ENCODE data around the gene MAPK10.
"Not testable (repeated sequence)": the region's sequence is repeated elsewhere in the genome, so short reads cannot be mapped to it uniquely, and the experiment has no call there.

Gene MAPK10

GRCh38 chr4:86021671-86022070 lies 338.2 kb downstream of the MAPK10 start:
- not testable (repeated sequence) for H3K9me3 ChIP-seq (ENCODE audit: control insufficient read depth, insufficient read depth, low read length); H3K4me3 ChIP-seq (ENCODE audit: low read depth, low read length); H3K27ac ChIP-seq (ENCODE audit: low read depth, low read length)

DNA sequence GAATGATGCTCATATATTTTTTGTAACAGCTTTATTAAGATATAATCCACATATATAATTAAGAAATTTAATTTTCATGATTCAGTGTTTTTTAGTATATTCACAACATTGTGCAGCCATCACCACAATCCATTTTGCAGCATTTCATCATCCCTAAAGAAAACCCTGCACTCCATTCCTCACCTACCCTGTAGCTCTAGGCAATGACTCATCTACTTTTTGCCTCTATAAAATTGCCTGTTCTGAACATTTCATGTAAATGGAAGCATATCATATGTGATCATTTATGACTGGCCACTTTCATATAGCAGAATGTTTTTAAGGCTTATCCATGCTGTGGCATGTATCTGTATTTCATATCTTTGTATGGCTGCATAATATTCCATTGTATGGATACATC lies 339.9 kb downstream of the MAPK10 start:
- peaks cover 10% of the 10 kb centered on the region; the same call in 1 of the 2 replicates for H3K4me1 ChIP-seq (ENCODE audit: control insufficient read depth, insufficient read depth, low read length)

More at GRCh38 chr4:86021671-86022070, 338.2 kb downstream of the MAPK10 start:
- H3K36me3 ChIP-seq (ENCODE audit: control insufficient read depth, insufficient read depth, low read length); H3K27me3 ChIP-seq (ENCODE audit: control insufficient read depth, insufficient read depth, low read length); H3K9ac ChIP-seq (ENCODE audit: low read depth, low read length); H3K4me1 ChIP-seq (ENCODE audit: control insufficient read depth, insufficient read depth, low read length): not testable (repeated sequence)

DNA sequence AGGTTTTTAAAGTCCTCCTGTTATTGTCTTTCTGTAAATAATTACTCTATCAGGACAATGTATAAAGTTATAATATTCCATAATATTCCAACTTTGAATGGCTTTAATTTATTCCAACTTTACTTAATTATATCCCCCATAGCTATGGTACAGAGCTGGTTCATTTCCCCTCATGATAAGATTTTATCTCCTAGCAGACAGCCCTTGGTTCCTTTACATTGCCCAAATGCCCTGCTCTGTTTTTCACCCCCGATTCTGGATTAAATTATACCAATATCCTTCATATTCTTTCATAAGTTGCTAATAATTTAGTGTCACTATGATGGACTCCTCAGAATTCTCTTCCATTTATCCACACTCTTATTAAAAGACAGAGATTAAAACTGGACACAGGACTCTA lies 340.5 kb downstream of the MAPK10 start:
- no peak overlapping the region for H3K9ac ChIP-seq (ENCODE audit: low read depth, low read length)
- no peak overlapping the region for H3K27ac ChIP-seq (ENCODE audit: low read depth, low read length)
- no peaks in the 10 kb centered on the region for H3K36me3 ChIP-seq (ENCODE audit: control insufficient read depth, insufficient read depth, low read length)

More for the DNA sequence above, 339.9 kb downstream of the MAPK10 start:
- Histone ChIP-seq H3K27me3 (ENCODE audit: control insufficient read depth, insufficient read depth, low read length) (no peaks in the 10 kb centered on the region), H3K9me3 (ENCODE audit: control insufficient read depth, insufficient read depth, low read length) (no peaks in the 10 kb centered on the region), H3K27ac (ENCODE audit: low read depth, low read length) (no peak overlapping the region), H3K36me3 (ENCODE audit: control insufficient read depth, insufficient read depth, low read length) (no peaks in the 10 kb centered on the region), H3K4me3 (ENCODE audit: low read depth, low read length) (no peak overlapping the region), H3K9ac (ENCODE audit: low read depth, low read length) (no peak overlapping the region)

DNA sequence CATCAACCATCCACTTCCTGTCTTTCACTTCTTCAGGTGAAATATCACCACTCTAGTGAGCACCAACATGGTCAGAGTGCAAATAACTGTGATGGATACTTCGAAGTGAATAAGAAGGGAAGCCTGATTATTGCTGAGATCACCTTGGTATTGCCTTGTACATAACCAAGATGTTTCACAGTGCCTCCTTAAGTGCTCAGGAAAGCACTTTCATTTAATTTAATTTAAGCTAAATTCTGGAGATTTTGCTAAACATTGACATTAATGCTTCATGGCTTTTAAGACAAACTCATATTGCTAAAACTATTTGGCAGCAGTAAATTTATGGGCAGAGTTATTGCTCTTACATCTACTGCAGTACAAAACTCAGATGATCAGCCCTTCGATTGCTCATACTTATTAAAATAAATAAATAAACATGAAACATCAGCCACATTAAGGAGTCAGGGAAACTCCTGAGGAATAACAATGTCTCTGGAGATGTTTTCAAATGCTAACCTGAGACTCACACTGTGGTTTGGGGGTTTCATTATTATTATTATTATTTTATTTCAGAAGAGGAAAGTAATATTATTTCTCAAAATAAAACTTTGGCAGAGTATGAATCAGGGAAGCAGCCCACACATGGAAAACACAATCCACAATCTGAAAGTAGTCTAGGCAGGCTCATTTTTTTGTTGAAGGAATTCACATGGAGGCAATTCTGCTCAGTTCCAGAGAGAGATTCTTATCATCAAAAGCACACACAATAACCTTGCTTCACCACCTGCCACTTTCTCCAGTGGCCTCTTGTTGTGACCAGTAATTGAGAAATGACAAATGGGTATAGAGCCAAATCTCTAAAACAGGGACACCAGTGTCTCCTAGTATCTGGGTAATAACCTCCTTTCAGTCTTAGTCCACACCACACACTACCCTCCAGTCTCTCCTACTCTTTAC lies 344.2 kb downstream of the MAPK10 start:
- no peak overlapping the region for H3K9ac ChIP-seq (ENCODE audit: low read depth, low read length)
- H3K9me3 ChIP-seq (ENCODE audit: control insufficient read depth, insufficient read depth, low read length) = no peaks in the 10 kb centered on the region
- peaks cover 15% of the 10 kb centered on the region; the same call in 1 of the 2 replicates for H3K4me1 ChIP-seq (ENCODE audit: control insufficient read depth, insufficient read depth, low read length)
- no peak overlapping the region for H3K27ac ChIP-seq (ENCODE audit: low read depth, low read length)
- no peak overlapping the region for H3K4me3 ChIP-seq (ENCODE audit: low read depth, low read length)
- no peaks in the 10 kb centered on the region for H3K36me3 ChIP-seq (ENCODE audit: control insufficient read depth, insufficient read depth, low read length)
- no peaks in the 10 kb centered on the region for H3K27me3 ChIP-seq (ENCODE audit: control insufficient read depth, insufficient read depth, low read length)

More for the DNA sequence above, 340.5 kb downstream of the MAPK10 start:
- no peaks in the 10 kb centered on the region for H3K9me3 ChIP-seq (ENCODE audit: control insufficient read depth, insufficient read depth, low read length)
- no peaks in the 10 kb centered on the region for H3K27me3 ChIP-seq (ENCODE audit: control insufficient read depth, insufficient read depth, low read length)
- H3K4me3 ChIP-seq (ENCODE audit: low read depth, low read length) = no peak overlapping the region
- H3K4me1 ChIP-seq (ENCODE audit: control insufficient read depth, insufficient read depth, low read length) = peaks cover 14% of the 10 kb centered on the region; the same call in 1 of the 2 replicates

GRCh38 chr4:86014599-86014998 lies 345.3 kb downstream of the MAPK10 start:
- no peaks in the 10 kb centered on the region for H3K9me3 ChIP-seq (ENCODE audit: control insufficient read depth, insufficient read depth, low read length)
- H3K4me3 ChIP-seq (ENCODE audit: low read depth, low read length) = no peak overlapping the region
- H3K9ac ChIP-seq (ENCODE audit: low read depth, low read length) = no peak overlapping the region
- H3K36me3 ChIP-seq (ENCODE audit: control insufficient read depth, insufficient read depth, low read length) = no peaks in the 10 kb centered on the region
- H3K27me3 ChIP-seq (ENCODE audit: control insufficient read depth, insufficient read depth, low read length) = no peaks in the 10 kb centered on the region
- no peak overlapping the region for H3K27ac ChIP-seq (ENCODE audit: low read depth, low read length)
- peaks cover 15% of the 10 kb centered on the region; the same call in 1 of the 2 replicates for H3K4me1 ChIP-seq (ENCODE audit: control insufficient read depth, insufficient read depth, low read length)

- H3K9me3 ChIP-seq (ENCODE audit: control insufficient read depth, insufficient read depth, low read length) = no peaks in the 10 kb centered on the region
- no peak overlapping the region for H3K27ac ChIP-seq (ENCODE audit: low read depth, low read length)
- no peaks in the 10 kb centered on the region for H3K36me3 ChIP-seq (ENCODE audit: control insufficient read depth, insufficient read depth, low read length)
Observed at GRCh38 chr4:86013621-86014020, 346.2 kb downstream of the MAPK10 start.

GRCh38 chr4:86011117-86011516 lies 348.7 kb downstream of the MAPK10 start:
- H3K4me1 ChIP-seq (ENCODE audit: control insufficient read depth, insufficient read depth, low read length) = peaks cover 14% of the 10 kb centered on the region; the same call in 1 of the 2 replicates
- no peak overlapping the region for H3K27ac ChIP-seq (ENCODE audit: low read depth, low read length)
- H3K4me3 ChIP-seq (ENCODE audit: low read depth, low read length) = no peak overlapping the region
- no peaks in the 10 kb centered on the region for H3K27me3 ChIP-seq (ENCODE audit: control insufficient read depth, insufficient read depth, low read length)
- H3K36me3 ChIP-seq (ENCODE audit: control insufficient read depth, insufficient read depth, low read length) = no peaks in the 10 kb centered on the region
- H3K9ac ChIP-seq (ENCODE audit: low read depth, low read length) = no peak overlapping the region
- no peaks in the 10 kb centered on the region for H3K9me3 ChIP-seq (ENCODE audit: control insufficient read depth, insufficient read depth, low read length)

More at GRCh38 chr4:86013621-86014020, 346.2 kb downstream of the MAPK10 start:
- H3K9ac ChIP-seq (ENCODE audit: low read depth, low read length) = no peak overlapping the region
- no peaks in the 10 kb centered on the region for H3K27me3 ChIP-seq (ENCODE audit: control insufficient read depth, insufficient read depth, low read length)
- no peak overlapping the region for H3K4me3 ChIP-seq (ENCODE audit: low read depth, low read length)
- H3K4me1 ChIP-seq (ENCODE audit: control insufficient read depth, insufficient read depth, low read length) = peaks cover 15% of the 10 kb centered on the region; the same call in 1 of the 2 replicates

- Histone ChIP-seq H3K27me3 (ENCODE audit: control insufficient read depth, insufficient read depth, low read length) (no peaks in the 10 kb centered on the region), H3K9ac (ENCODE audit: low read depth, low read length) (no peak overlapping the region), H3K9me3 (ENCODE audit: control insufficient read depth, insufficient read depth, low read length) (no peaks in the 10 kb centered on the region), H3K4me1 (ENCODE audit: control insufficient read depth, insufficient read depth, low read length) (no peaks in the 10 kb centered on the region), H3K4me3 (ENCODE audit: low read depth, low read length) (no peak overlapping the region), H3K36me3 (ENCODE audit: control insufficient read depth, insufficient read depth, low read length) (no peaks in the 10 kb centered on the region), H3K27ac (ENCODE audit: low read depth, low read length) (no peak overlapping the region)
Observed at GRCh38 chr4:86007042-86007441, 352.8 kb downstream of the MAPK10 start.

GRCh38 chr4:86006057-86006456 lies 353.8 kb downstream of the MAPK10 start:
- H3K27me3 ChIP-seq (ENCODE audit: control insufficient read depth, insufficient read depth, low read length) = no peaks in the 10 kb centered on the region
- no peaks in the 10 kb centered on the region for H3K36me3 ChIP-seq (ENCODE audit: control insufficient read depth, insufficient read depth, low read length)
- H3K9me3 ChIP-seq (ENCODE audit: control insufficient read depth, insufficient read depth, low read length) = no peaks in the 10 kb centered on the region
- no peak overlapping the region for H3K27ac ChIP-seq (ENCODE audit: low read depth, low read length)
- no peak overlapping the region for H3K9ac ChIP-seq (ENCODE audit: low read depth, low read length)
- no peaks in the 10 kb centered on the region for H3K4me1 ChIP-seq (ENCODE audit: control insufficient read depth, insufficient read depth, low read length)
- no peak overlapping the region for H3K4me3 ChIP-seq (ENCODE audit: low read depth, low read length)

DNA sequence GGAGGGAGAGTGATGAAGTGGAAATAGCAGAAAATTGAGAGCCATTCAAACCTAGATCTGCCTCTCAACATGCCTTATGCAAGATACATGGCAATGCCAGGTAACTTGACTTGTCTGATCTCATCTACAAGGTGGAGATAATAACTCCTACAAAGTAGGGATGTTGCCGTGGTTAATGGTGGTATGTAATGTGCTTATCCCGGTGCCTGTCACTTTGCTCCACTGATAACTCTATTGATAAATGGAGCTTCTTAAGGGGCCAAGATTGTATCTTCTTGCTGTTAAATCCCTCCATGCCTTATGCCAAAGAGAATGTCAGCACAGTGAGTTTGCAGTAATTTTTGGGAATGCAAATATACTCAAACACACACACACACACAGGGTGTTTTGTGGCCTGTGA lies 355.8 kb downstream of the MAPK10 start:
- H3K4me1 ChIP-seq (ENCODE audit: control insufficient read depth, insufficient read depth, low read length) = no peaks in the 10 kb centered on the region
- H3K27ac ChIP-seq (ENCODE audit: low read depth, low read length) = no peak overlapping the region
- no peaks in the 10 kb centered on the region for H3K27me3 ChIP-seq (ENCODE audit: control insufficient read depth, insufficient read depth, low read length)
- H3K9ac ChIP-seq (ENCODE audit: low read depth, low read length) = no peak overlapping the region
- no peak overlapping the region for H3K4me3 ChIP-seq (ENCODE audit: low read depth, low read length)
- H3K36me3 ChIP-seq (ENCODE audit: control insufficient read depth, insufficient read depth, low read length) = no peaks in the 10 kb centered on the region
- H3K9me3 ChIP-seq (ENCODE audit: control insufficient read depth, insufficient read depth, low read length) = no peaks in the 10 kb centered on the region

DNA sequence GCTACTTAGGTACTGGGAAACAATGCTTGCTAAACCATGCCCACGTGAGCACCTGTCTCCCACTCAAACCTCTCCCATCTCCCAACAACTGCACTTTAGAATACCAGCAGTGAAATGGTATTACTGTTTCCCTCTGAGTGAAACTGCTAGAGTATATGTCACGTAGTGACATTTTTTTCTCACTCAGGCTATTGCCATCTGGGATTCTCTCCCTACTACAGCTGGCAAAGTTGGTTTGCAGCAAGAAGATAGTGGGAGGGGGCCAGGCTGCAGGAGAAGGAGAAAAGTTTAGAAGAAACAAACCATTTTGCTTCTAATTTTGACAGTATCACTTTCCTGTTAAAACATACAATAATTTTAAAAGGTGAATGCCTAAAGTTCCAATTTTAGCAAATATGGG lies 358.3 kb downstream of the MAPK10 start:
- Histone ChIP-seq H3K36me3 (ENCODE audit: control insufficient read depth, insufficient read depth, low read length) (no peaks in the 10 kb centered on the region), H3K9me3 (ENCODE audit: control insufficient read depth, insufficient read depth, low read length) (no peaks in the 10 kb centered on the region), H3K4me3 (ENCODE audit: low read depth, low read length) (no peak overlapping the region), H3K27me3 (ENCODE audit: control insufficient read depth, insufficient read depth, low read length) (no peaks in the 10 kb centered on the region), H3K27ac (ENCODE audit: low read depth, low read length) (no peak overlapping the region), H3K9ac (ENCODE audit: low read depth, low read length) (no peak overlapping the region), H3K4me1 (ENCODE audit: control insufficient read depth, insufficient read depth, low read length) (no peaks in the 10 kb centered on the region)

All from HUES48 (cell line).